ENCODE results near the gene FER.

DNA sequence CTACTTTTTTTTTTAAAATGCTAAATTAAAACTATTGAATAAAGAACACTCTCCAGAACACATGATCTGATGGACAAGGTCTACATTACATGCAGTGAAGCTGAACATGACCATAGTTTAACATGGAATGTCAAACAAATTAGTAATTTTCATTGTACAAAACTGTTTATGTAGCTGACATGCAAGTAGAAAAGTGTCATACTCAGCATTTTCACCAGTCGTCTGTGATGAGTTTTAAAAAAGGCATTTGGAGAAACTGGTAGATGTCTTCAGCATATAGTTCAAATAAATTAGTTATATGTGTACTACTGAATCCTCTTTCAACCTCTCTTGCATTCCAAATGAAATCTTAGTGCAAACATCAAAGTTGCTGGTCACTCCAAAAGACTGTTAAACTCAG is 301.9 kb downstream of the FER start:
- TF ChIP-seq, protein P1, sequence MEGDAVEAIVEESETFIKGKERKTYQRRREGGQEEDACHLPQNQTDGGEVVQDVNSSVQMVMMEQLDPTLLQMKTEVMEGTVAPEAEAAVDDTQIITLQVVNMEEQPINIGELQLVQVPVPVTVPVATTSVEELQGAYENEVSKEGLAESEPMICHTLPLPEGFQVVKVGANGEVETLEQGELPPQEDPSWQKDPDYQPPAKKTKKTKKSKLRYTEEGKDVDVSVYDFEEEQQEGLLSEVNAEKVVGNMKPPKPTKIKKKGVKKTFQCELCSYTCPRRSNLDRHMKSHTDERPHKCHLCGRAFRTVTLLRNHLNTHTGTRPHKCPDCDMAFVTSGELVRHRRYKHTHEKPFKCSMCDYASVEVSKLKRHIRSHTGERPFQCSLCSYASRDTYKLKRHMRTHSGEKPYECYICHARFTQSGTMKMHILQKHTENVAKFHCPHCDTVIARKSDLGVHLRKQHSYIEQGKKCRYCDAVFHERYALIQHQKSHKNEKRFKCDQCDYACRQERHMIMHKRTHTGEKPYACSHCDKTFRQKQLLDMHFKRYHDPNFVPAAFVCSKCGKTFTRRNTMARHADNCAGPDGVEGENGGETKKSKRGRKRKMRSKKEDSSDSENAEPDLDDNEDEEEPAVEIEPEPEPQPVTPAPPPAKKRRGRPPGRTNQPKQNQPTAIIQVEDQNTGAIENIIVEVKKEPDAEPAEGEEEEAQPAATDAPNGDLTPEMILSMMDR (IDR thresholded peaks at IDR 0.05; ENCODE audit: low read depth, low read length, poor library complexity, severe bottlenecking) = no peak
- no peak for TF ChIP-seq EZH2phosphoT487 (IDR thresholded peaks at IDR 0.05; ENCODE audit: borderline replicate concordance, low read length)
